GM21423 (cell line): Measurements from ENCODE around the gene NUP62.
A peak's percentile ranks its signal among the peaks of the same experiment; 100 is the strongest.
"Not testable (repeated sequence)": the region's sequence is repeated elsewhere in the genome, so short reads cannot be mapped to it uniquely, and the experiment has no call there.

ENCODE experiments used
- ATAC-seq: cut with Tn5 transposase; IDR thresholded peaks from one replicate; pipeline ENCODE4 v1.9.1; 2021; ENCODE audit warnings: mild to moderate bottlenecking, moderate library complexity; ENCODE audit not compliant: unreplicated experiment

The NUP62 gene

GRCh38 chr19:49952479-49952836 lies 23.2 kb upstream of the NUP62 start:
- no peak for ATAC-seq

GRCh38 chr19:49951806-49952478 lies 22.6 kb upstream of the NUP62 start:
- ATAC-seq, result no peak

DNA sequence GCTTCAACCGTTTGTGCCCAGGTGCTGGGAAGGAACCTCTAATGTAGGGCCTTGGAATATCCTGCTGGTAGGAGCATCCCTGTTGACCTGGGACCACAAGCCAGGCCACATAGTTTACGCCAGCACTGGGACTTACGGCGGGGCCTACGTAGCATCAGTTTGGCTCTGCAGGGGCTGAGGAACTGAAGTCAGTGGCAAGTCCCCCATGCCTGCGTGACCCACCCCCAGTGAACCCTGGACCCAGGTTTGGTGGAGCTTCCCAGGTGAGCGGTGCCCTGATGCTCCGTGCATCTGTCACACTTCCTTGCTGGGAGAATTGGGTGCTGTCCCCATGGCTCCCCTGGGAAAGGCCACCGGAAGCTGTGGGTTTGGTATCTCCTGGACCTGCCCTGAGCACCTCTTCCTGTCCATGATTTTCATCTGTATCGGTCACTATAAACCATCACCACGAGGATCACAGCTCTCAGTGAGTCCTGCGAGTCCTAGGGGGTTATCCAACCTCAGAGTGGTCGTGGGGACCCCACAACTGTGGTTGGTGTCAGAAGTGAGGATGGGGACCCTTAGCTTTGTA lies 21.7 kb upstream of the NUP62 start:
- ATAC-seq, result no peak

- no peak for ATAC-seq
These were observed 21.3 kb upstream of the NUP62 start for GRCh38 chr19:49950590-49950948.

DNA sequence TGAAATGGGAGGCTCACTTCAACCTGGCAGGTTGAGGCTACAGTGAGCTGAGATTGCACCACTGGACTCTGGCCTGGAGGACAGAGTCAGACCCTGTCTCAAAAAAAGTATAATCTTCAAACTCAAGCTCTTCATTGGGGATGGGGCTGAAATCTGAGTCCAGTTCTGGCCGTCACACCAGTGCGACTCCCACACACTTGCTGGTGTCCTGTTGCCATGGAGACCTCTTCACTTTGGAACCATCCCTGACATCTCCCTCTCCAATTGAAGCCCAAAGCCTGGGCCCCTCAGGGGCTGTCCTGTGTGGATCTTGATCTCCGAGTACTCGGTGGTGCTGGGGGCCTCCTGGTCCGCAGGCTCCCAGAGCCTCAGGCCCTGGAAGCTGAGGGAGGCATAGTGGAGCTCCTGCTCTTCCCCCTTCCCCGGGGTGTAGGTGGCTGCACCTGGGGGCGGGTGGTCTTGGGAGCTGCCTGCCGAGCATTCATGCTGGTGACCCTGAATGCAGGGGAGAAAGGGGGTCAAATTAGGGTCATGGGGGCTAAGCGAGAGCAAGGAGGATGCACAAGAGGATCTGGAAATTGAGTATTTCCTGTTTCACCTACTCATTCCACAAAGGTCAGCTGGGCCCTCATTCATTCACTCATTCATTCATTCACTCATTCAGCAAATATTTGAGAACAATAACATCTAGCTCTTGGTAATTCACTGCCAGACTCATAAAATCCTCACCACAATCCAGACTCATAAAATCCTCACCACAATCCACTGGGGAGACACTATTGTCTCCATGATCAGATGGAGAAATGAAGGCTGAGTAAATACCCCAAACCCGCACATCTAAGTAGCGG lies 20.7 kb upstream of the NUP62 start:
- ATAC-seq, result no peak

GRCh38 chr19:49946415-49946814 lies 17.1 kb upstream of the NUP62 start:
- ATAC-seq, result no peak

DNA sequence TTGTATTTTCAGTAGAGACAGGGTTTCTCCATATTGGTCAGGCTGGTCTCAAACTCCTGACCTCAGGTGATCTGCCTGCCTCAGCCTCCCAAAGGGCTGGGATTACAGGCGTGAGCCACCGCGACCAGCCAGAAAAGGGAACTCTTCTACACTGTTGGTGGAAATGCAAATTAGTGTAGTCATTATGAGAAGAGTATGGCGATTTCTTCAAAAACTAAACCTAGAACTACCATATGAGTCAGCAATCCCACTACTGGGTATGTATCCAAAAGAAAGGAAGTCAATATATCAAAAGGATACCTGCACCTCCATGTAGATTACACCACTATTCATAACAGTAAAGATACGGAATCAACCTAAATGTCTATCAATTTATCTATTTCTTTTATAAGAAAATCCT lies 15.3 kb upstream of the NUP62 start:
- not testable (repeated sequence) for ATAC-seq

DNA sequence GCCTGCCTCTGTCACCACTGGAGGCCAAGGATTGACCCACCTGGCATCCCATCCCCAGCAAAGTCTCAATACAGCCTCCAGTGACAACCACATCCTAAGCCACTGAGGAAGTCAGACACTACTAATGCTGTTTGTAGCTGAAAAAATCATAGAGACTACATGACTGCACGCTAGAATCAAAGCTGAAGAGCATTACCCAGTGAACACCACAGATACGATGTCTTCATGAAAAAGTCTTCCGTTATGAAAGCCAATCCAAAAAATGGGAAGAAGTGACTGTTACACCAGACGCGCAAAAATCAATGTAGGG lies 11.1 kb upstream of the NUP62 start:
- ATAC-seq, result no peak

DNA sequence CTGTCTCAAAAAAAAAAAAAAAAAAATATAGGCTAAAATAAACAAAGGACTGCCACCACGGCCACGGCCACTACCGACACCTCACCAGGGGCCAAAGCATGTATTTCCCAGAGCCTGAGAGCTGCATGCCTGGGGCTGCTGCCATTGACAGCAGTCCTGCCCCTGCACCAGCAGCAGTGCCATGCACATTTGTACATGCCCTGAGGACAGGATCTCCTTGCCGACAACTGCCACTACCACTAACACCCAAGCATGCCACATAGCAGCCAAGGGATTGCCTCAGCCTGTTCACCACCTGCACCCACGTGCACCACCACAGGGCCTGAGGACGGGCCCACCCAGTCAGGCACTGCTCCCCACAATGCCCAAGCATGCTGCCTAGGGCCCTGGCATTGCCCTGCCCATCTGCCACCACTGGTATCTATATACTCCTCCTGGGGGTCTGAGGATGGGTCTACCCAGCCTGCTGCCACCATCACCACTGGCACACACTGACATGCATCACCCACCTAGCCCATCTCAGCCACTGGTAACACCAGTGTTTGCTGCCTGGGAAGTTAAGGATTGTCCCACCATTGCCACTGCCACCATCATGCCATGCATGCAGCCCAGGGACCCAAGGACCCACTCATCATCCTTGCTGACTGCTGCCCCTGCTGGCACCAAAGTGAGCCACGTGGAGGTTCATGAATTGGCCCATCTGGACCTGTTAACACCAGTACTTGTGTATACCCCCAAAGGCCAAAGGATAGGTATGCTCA lies 10.6 kb upstream of the NUP62 start:
- no peak for ATAC-seq

GRCh38 chr19:49938662-49939061 lies 9.4 kb upstream of the NUP62 start:
- ATAC-seq, result no peak

DNA sequence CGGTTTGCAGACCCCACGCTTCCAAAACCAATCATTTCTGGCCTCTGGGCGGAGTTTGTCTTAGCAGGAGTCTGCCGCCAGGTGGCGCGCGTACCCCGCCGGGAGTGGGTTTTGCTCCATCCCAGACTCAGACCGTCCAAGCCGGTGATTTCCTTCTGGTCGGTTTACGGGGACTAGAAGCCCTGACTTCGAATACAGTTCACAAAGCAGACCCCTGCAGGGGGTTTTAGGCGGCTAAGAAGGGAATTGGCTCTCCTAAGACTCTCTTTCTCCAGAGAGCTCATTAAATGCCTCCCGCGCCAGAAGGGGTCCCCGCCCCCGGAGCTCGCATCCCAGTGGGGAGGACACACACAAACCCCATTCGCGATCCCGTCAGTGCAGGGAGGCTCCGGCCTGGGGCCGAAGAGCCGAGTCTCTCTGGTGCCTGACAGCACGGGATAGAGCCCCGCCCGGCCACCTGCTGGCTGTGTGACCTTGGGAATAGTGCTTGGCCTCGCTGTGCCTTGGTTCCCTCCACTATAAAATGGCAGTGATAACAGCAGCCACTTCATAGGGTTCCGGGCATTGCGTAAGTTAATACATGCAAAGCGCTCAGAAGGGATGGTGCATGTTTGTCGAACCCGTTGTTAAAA lies 8.6 kb upstream of the NUP62 start:
- ATAC-seq, result no peak

DNA sequence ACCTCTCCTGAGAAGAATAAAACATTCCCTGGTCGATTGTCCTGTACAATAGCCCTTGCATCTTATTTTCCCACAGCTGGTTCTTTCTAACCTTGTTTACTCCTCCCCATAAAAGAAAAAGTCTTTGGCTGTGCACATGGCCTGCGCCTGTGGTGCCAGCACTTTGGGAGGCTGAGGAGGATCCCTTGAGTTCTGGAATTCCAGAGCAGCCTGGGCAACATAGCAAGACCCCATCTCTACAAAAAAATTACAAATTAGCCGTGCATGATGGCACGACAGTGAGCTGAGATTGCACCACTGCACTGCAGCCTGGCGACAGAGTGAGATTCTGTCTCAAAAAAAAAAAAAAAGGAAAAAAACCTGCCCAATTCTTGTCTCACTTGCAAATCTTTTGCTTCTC lies 7.2 kb upstream of the NUP62 start:
- ATAC-seq, result no peak

DNA sequence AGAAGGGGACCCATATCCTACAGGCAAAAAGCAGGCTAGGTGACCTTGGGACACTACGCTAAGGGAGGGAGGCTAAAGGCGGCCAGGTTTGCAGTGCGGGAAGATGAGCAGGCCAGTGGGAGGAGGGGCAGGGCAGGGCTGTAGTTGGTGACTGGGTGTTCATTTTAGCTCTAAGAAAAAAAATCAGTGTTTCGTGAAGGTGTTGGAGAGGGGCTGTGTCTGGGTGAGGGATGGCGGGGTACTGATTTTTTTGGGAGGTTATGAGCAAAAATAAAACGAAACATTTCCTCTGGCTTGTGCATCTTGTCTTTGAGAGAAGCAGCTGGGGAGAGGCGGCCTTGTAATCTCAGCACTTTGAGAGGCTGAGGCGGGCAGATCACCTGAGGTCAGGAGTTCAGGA lies 4.3 kb upstream of the NUP62 start:
- ATAC-seq, result no peak

GRCh38 chr19:49932731-49933131 lies 3.4 kb upstream of the NUP62 start:
- no peak for ATAC-seq

DNA sequence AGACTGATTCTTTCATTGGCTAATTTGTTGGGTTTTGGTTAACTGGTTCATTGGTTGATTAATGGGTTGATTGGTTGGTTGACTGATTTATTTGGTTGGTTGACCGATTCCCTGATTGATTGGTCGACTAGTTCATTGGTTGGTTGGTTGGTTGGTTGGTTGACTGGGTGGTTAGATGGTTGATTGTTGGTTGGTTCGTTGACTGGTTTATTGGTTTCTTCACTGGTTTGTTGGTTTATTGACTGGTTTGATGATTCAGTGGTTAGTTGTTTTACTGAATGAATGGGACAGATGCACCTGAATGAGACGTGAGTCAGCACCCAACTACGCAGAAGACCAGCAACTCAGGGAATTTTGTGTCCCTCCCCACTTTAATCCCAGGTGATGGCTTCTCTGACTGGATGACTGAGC lies 2.7 kb upstream of the NUP62 start:
- ATAC-seq, result no peak

GRCh38 chr19:49931293-49932040 lies 2.2 kb upstream of the NUP62 start:
- ATAC-seq, result no peak

GRCh38 chr19:49930483-49931011 lies 1.2 kb upstream of the NUP62 start:
- ATAC-seq, result no peak

GRCh38 chr19:49929611-49930482 lies 543 bp upstream of the NUP62 start:
- ATAC-seq, result peak; percentile 74

DNA sequence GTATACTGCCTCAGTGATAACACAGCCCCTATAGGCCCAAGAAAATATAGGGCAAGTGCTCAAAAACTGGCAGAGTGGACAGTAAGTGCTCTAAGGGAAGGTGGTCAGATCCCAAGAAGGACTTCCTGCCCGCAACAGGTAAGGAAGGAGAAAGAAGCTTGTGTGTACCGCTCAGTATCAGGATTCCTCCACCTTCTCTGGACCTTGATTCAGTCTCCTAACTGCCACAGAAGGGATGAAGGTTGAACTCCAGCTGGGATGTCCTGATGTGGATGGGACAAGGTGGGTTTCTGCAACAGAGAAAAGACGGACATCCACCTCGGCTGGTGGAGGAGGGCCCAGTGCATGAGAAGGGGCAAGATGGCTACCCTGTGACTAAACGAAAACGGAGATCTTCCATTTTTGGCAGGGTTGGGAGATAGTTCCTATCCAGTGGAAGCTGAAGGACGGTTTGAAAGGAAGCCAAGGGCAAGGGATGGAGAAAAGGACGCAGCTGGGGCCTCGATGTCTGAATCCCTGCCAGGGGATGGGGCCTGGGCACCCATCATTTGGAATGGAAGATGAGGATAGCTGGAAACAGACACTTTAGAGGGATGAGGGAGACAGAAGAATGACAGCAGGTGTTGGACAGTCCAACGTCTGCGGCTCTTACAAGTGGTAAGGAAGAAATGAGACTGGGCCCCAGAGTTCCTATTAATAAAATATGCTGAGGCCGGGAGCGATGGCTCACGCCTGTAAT lies 1.6 kb downstream of the NUP62 start:
- no peak for ATAC-seq
